ENCODE data around the gene LRRC49.

LRRC49 gene

DNA sequence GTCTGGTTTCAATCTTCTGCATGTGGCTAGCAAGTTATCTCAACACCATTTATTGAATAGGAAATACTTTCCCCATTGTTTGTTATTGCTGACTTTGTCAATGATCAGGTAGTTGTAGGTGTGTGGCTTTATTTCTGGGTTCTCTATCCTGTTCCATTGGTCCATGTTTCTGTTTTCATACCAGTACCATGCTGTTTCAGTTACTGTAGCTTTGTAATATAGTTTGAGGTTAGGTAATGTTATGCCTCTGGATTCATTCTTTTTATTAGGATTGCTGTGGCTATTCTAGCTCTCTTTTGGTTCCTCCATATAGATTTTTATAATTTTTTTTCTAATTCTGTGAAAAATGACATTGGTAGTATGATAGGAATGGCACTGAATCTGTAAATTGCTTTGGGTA is 58.3 kb downstream of the LRRC49 start:
- in situ Hi-C loops (cut with HindIII; ENCODE audit: low pct_unique_long_range_greater_than_20kb, low sequenced_read_pairs), result no loop called here
- no peak for TF ChIP-seq JUND (IDR thresholded peaks at IDR 0.05; ENCODE audit: low read depth)
- DNase-seq (ENCODE audit: low read depth in 1 of 2, low spot score in 1 of 2), result no peak

GRCh38 chr15:70954171-70954570 is 61.5 kb downstream of the LRRC49 start:
- DNase-seq (ENCODE audit: low read depth in 1 of 2, low spot score in 1 of 2), result no peak
- no peak for TF ChIP-seq JUND (IDR thresholded peaks at IDR 0.05; ENCODE audit: low read depth)
- in situ Hi-C loops (cut with HindIII; ENCODE audit: low pct_unique_long_range_greater_than_20kb, low sequenced_read_pairs), result no loop called here

DNA sequence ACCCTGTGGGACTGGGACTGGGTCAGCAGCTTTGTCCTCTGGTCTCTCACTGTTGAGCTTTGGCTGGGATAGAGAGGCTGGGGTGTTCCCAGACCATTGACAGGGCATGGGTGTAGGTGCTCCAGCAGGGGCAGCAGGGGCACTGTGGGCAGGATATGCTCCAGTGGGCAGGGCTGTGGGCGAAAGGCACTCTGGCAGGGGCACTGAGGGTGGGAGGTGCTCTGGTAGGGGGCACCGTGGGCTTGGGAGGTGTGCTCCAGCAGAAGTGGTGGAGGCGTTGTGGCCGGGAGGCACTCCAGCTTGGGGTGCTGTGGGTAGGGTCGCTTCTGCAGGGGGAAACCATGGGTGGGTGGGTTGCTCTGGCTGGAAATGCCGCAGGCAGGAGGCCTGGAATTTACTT is 62.1 kb downstream of the LRRC49 start:
- in situ Hi-C loops (cut with HindIII; ENCODE audit: low pct_unique_long_range_greater_than_20kb, low sequenced_read_pairs), result no loop called here
- TF ChIP-seq JUND (IDR thresholded peaks at IDR 0.05; ENCODE audit: low read depth), result no peak
- DNase-seq (ENCODE audit: low read depth in 1 of 2, low spot score in 1 of 2), result no peak

GRCh38 chr15:70955151-70955550 is 62.5 kb downstream of the LRRC49 start:
- TF ChIP-seq JUND (IDR thresholded peaks at IDR 0.05; ENCODE audit: low read depth), result no peak
- in situ Hi-C loops (cut with HindIII; ENCODE audit: low pct_unique_long_range_greater_than_20kb, low sequenced_read_pairs), result no loop called here
- DNase-seq (ENCODE audit: low read depth in 1 of 2, low spot score in 1 of 2), result no peak

DNA sequence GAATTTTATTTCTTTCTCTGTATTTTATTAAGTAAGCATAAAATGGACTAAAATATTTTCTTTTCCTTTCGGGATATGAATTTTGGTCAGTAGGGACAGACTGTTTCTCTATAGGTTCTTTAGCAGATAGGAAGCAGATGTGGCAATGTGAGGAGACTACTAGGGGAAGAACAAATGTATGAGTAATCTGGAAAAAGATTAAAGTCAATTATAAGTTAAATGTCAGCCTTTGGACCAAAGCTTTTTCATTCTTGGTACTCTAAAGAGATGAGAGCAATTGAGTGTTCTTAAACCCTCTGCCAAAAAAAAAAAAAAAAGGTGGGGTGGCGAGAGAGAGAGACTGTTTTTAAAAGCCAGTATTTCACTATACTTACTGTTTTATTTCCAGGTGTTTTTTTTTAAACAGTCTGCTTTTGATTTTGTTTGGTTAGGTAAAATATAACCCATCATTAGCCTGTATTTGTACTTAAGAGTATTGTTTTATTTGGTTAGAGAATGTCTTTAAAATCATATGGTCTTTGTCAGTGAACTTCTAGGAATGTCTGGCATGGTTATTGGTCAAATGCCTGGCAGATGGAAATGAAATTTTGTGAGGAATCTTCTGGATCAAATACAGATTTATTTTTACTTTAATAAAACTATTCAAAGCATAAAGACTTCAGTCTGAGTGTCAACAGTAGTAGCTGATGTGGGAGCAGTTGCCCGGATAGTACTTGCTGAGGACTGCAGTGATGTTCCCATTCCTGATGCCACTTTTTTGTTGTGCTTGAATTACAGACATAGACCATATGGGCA is 63.8 kb downstream of the LRRC49 start:
- no peak for DNase-seq (ENCODE audit: low read depth in 1 of 2, low spot score in 1 of 2)
- in situ Hi-C loops (cut with HindIII; ENCODE audit: low pct_unique_long_range_greater_than_20kb, low sequenced_read_pairs), result no loop called here
- TF ChIP-seq JUND (IDR thresholded peaks at IDR 0.05; ENCODE audit: low read depth), result no peak

GRCh38 chr15:70962084-70962483 is 69.5 kb downstream of the LRRC49 start:
- TF ChIP-seq JUND (IDR thresholded peaks at IDR 0.05; ENCODE audit: low read depth), result no peak
- in situ Hi-C loops (cut with HindIII; ENCODE audit: low pct_unique_long_range_greater_than_20kb, low sequenced_read_pairs), result no loop called here
- DNase-seq (ENCODE audit: low read depth in 1 of 2, low spot score in 1 of 2), result no peak

DNA sequence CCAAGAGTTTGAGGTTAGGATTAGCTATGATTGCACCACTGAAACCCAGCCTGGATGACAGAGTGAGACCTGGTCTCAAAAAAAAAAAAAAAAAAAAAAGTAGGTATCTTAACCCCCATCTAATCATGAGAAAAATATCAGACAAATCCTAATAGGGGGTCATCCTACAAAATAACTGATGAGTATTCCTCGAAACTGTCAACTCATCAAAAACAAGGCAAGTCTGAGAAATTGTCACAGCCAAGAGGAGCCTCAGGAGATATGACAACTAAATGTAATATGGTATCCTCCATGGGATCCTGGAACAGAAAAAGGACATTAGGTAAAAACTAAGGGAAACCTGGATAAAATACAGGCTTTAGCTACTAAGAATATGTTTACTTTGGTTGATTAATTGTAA is 70.6 kb downstream of the LRRC49 start:
- TF ChIP-seq JUND (IDR thresholded peaks at IDR 0.05; ENCODE audit: low read depth), result no peak
- no peak for DNase-seq (ENCODE audit: low read depth in 1 of 2, low spot score in 1 of 2)
- in situ Hi-C loops (cut with HindIII; ENCODE audit: low pct_unique_long_range_greater_than_20kb, low sequenced_read_pairs), result no loop called here

GRCh38 chr15:70964058-70964457 is 71.4 kb downstream of the LRRC49 start:
- in situ Hi-C loops (cut with HindIII; ENCODE audit: low pct_unique_long_range_greater_than_20kb, low sequenced_read_pairs), result no loop called here
- TF ChIP-seq JUND (IDR thresholded peaks at IDR 0.05; ENCODE audit: low read depth), result no peak
- DNase-seq (ENCODE audit: low read depth in 1 of 2, low spot score in 1 of 2), result no peak

DNA sequence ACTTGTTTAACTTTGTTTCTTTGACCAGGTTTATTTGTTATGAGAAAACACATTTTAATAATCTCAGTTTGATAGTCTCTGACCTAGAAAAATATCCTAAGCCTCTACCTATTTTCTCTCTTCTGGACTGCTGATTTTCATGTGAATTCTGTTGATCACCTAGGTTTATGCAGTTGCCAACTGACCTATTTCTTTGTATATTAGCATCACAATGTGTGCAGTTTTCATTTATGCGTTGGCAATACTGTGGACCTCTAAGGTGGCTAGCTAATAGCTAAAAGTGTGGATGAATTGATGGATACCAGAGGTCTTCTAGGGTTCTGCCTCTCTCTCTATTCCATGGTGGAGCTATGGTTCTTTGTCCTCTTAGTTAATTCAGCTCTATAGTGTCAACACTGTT is 72.1 kb downstream of the LRRC49 start:
- in situ Hi-C loops (cut with HindIII; ENCODE audit: low pct_unique_long_range_greater_than_20kb, low sequenced_read_pairs), result no loop called here
- DNase-seq (ENCODE audit: low read depth in 1 of 2, low spot score in 1 of 2), result no peak
- no peak for TF ChIP-seq JUND (IDR thresholded peaks at IDR 0.05; ENCODE audit: low read depth)

GRCh38 chr15:70967646-70968045 is 75.0 kb downstream of the LRRC49 start:
- in situ Hi-C loops (cut with HindIII; ENCODE audit: low pct_unique_long_range_greater_than_20kb, low sequenced_read_pairs), result no loop called here
- DNase-seq (ENCODE audit: low read depth in 1 of 2, low spot score in 1 of 2), result no peak
- no peak for TF ChIP-seq JUND (IDR thresholded peaks at IDR 0.05; ENCODE audit: low read depth)

GRCh38 chr15:70974004-70974832 is 81.6 kb downstream of the LRRC49 start:
- TF ChIP-seq JUND (IDR thresholded peaks at IDR 0.05; ENCODE audit: low read depth), result no peak
- in situ Hi-C loops (cut with HindIII; ENCODE audit: low pct_unique_long_range_greater_than_20kb, low sequenced_read_pairs), result no loop called here
- peak in 1 of 2 experiments; percentile 70 for DNase-seq (ENCODE audit: low read depth in 1 of 2, low spot score in 1 of 2)

GRCh38 chr15:70976851-70977250 is 84.2 kb downstream of the LRRC49 start:
- TF ChIP-seq JUND (IDR thresholded peaks at IDR 0.05; ENCODE audit: low read depth), result no peak
- no peak for DNase-seq (ENCODE audit: low read depth in 1 of 2, low spot score in 1 of 2)
- in situ Hi-C loops (cut with HindIII; ENCODE audit: low pct_unique_long_range_greater_than_20kb, low sequenced_read_pairs), result no loop called here

GRCh38 chr15:70995383-70995970 is 102.9 kb downstream of the LRRC49 start:
- no peak for TF ChIP-seq JUND (IDR thresholded peaks at IDR 0.05; ENCODE audit: low read depth)
- DNase-seq (ENCODE audit: low read depth in 1 of 2, low spot score in 1 of 2), result no peak
- in situ Hi-C loops (cut with HindIII; ENCODE audit: low pct_unique_long_range_greater_than_20kb, low sequenced_read_pairs), result no loop called here
